ENCODE measurements around the gene PTGS1. TPM values are rescaled to one million over a fixed set of nuclear protein-coding genes. Genes with fewer than 3 reads are reported as not detected.

The PTGS1 gene
- total RNA-seq, 1 donor from 2014 or later = 0.04 TPM

- Histone ChIP-seq H3K4me3 (ENCODE audit: low read depth, low read length) (no peak overlapping the region), H3K27me3 (ENCODE audit: control insufficient read depth, insufficient read depth, low read length) (no peaks in the 10 kb centered on the region), H3K36me3 (ENCODE audit: control insufficient read depth, insufficient read depth, low read length) (no peaks in the 10 kb centered on the region)
- TF ChIP-seq CTCF (IDR thresholded peaks at IDR 0.05; ENCODE audit: insufficient read depth, low read length, poor library complexity, severe bottlenecking) = no peak
- DNase-seq (ENCODE audit: low read depth) = no peak
Observed at GRCh38 chr9:122393284-122393983, 22.6 kb downstream of the PTGS1 start.

- no peak for DNase-seq (ENCODE audit: low read depth)
- Histone ChIP-seq H3K27me3 (ENCODE audit: control insufficient read depth, insufficient read depth, low read length) (no peaks in the 10 kb centered on the region), H3K36me3 (ENCODE audit: control insufficient read depth, insufficient read depth, low read length) (no peaks in the 10 kb centered on the region), H3K4me3 (ENCODE audit: low read depth, low read length) (no peak overlapping the region)
- TF ChIP-seq CTCF (IDR thresholded peaks at IDR 0.05; ENCODE audit: insufficient read depth, low read length, poor library complexity, severe bottlenecking) = no peak
Observed at GRCh38 chr9:122394265-122395125, 23.7 kb downstream of the PTGS1 start.

- Histone ChIP-seq H3K4me3 (ENCODE audit: low read depth, low read length) (no peak overlapping the region), H3K36me3 (ENCODE audit: control insufficient read depth, insufficient read depth, low read length) (no peaks in the 10 kb centered on the region), H3K27me3 (ENCODE audit: control insufficient read depth, insufficient read depth, low read length) (no peaks in the 10 kb centered on the region)
- DNase-seq (ENCODE audit: low read depth) = no peak
- no peak for TF ChIP-seq CTCF (IDR thresholded peaks at IDR 0.05; ENCODE audit: insufficient read depth, low read length, poor library complexity, severe bottlenecking)
Observed at GRCh38 chr9:122396614-122397148, 25.9 kb downstream of the PTGS1 start.

GRCh38 chr9:122397749-122398148 is 26.9 kb downstream of the PTGS1 start:
- H3K4me3 ChIP-seq (ENCODE audit: low read depth, low read length) = no peak overlapping the region
- H3K27me3 ChIP-seq (ENCODE audit: control insufficient read depth, insufficient read depth, low read length) = no peaks in the 10 kb centered on the region
- DNase-seq (ENCODE audit: low read depth) = no peak
- TF ChIP-seq CTCF (IDR thresholded peaks at IDR 0.05; ENCODE audit: insufficient read depth, low read length, poor library complexity, severe bottlenecking) = no peak
- no peaks in the 10 kb centered on the region for H3K36me3 ChIP-seq (ENCODE audit: control insufficient read depth, insufficient read depth, low read length)

GRCh38 chr9:122398371-122398924 is 27.6 kb downstream of the PTGS1 start:
- Histone ChIP-seq H3K36me3 (ENCODE audit: control insufficient read depth, insufficient read depth, low read length) (no peaks in the 10 kb centered on the region), H3K27me3 (ENCODE audit: control insufficient read depth, insufficient read depth, low read length) (no peaks in the 10 kb centered on the region), H3K4me3 (ENCODE audit: low read depth, low read length) (no peak overlapping the region)
- no peak for TF ChIP-seq CTCF (IDR thresholded peaks at IDR 0.05; ENCODE audit: insufficient read depth, low read length, poor library complexity, severe bottlenecking)
- DNase-seq (ENCODE audit: low read depth) = no peak
